Effector memory CD8-positive, alpha-beta T cell (primary cell): ENCODE data around the gene SCO2.

ENCODE experiments used
- ATAC-seq: fragments of 150-1000 bp; cut with Tn5 transposase; replicated peaks from 2 replicates; pipeline ENCODE4 v1.10.0; 2021; ENCODE audit warnings: mild to moderate bottlenecking, moderate library complexity
- DNase-seq, 3 experiments: peaks; one replicate each; pipeline ENCODE4 v3.0.0; 2021
- H3K27ac Mint-ChIP-seq, 2 donors: one replicate each; pipeline ENCODE4 v1.8.0; 2022; ENCODE audit warnings: mild to moderate bottlenecking in 2 of 2, mixed read lengths in 2 of 2, moderate library complexity in 2 of 2
- H3K27me3 Mint-ChIP-seq, 2 donors: one replicate each; pipeline ENCODE4 v1.8.0; 2022; ENCODE audit warnings: mixed read lengths in 2 of 2
- H3K36me3 Mint-ChIP-seq: one replicate; pipeline ENCODE4 v1.8.0; 2022; ENCODE audit warnings: mild to moderate bottlenecking, moderate library complexity, mixed read lengths; ENCODE audit not compliant: insufficient read depth
- H3K4me1 Mint-ChIP-seq, 2 donors: one replicate each; pipeline ENCODE4 v1.8.0; 2022; ENCODE audit warnings: low read depth in 2 of 2, mixed read lengths in 2 of 2
- H3K4me3 Mint-ChIP-seq, 2 donors: one replicate each; pipeline ENCODE4 v1.8.0; 2022; ENCODE audit warnings: mild to moderate bottlenecking in 2 of 2, mixed read lengths in 2 of 2, moderate library complexity in 2 of 2
- H3K9me3 Mint-ChIP-seq, 2 donors: one replicate each; pipeline ENCODE4 v1.8.0; 2022; ENCODE audit warnings: mixed read lengths in 2 of 2

SCO2 gene

DNA sequence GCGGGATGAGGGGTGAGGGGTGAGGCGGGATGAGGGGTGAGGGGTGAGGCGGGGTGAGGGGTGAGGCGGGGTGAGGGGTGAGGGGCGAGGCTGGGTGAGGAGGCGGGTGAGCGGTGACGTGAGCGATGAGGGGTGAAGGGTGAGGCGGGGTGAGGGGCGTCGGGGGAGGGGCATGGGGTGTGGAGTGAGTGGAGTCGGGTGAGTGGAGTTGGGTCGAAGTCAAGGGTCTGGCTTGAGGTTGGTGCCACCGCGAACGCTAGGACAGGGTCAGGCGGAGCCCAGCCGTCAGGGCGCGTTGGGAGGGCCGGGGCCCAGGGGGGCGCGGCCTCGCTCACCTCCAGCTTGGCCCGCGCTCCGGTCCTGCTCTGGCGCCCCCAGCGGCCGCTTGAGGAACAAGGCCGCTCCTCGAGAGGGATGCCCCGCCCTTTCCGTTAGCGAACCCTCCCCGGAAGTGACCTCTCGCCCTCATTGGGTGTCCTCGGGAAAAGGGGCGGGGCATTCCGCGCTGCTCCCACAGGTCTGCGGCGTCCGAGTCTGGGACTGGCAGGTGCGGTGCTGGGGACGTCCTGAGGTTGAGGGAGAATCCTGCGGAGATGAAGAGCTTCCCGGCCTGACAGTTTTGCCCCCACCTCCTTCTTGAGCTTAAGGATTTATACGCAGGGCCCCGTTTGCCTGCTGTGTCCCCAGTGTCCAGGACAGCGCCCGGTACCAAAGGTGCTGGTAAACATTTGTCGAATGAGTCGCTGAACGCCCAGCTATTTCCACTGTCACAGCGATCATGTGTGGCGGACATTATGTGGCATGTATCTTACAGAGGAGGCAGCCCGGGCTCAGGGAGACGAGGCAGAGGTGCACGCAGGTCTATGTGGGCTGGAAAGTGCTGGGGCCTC, 37.4 kb upstream of the SCO2 start, which contains the start of gene SYCE3:
TSS of gene SYCE3 (minus strand) at position 397 of the 890 bp plus-strand sequence. CDS start 6,514 bp downstream, outside the sequence.
- ATAC-seq (peak; percentile 95), DNase-seq (peak; percentile 96 to 97 (median 97))
- Mint-ChIP-seq H3K4me1 (peaks cover 16 to 21% of the 10 kb centered on the region in 2 donors), H3K4me3 (peak within 1 kb of the TSS; percentile 91), H3K36me3 (peaks cover 11% of the 10 kb centered on the region), H3K27ac (peak within 1 kb of the TSS; percentile 80 to 87), H3K9me3 (no peaks in the 10 kb centered on the region), H3K27me3 (no peaks in the 10 kb centered on the region)

DNA sequence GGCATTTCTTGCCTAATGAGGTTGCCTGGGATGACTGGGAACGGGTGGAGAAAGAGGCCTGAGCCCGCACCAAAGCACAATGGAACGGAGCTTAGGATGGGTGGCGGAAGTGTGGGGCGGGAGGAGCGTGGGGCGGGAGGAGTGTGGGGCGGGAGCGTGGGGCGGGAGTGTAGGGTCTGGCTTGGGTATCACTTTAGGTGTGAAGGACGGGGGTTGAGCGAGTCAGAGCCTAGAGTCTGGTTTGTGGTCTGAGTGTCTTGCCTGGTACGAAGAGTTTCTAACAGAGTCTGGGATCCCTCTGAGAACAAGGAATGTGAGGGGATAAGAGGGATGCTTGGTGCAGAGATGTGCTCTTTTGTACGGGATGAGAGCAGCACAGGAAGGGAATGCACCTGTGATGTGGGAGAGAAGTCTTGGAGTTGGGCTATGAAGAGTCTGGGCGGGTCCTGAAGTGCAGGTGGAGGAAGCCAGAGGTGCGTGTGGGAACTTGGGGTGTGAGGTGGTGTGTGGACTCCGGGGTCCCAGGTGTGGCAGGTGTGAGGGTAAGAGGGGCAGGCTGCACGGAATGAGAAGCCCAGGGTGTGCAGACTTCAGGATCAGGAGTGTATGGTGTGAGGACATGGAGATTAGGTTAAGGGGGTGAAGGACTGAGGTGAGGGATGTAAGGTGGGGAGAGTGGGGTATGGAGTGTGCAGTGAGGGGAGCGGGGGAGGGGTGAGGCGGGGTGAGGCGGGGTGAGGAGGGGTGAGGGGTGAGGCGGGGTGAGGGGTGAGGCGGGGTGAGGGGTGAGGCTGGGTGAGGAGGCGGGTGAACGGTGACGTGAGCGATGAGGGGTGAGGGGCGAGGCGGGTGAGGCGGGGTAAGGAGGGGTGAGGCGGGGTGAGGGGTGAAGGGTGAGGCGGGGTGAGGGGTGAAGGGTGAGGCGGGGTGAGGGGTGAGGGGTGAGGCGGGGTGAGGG, 36.3 kb upstream of the SCO2 start:
- ATAC-seq: peak; percentile 17
- H3K27ac Mint-ChIP-seq: peak overlapping the region; percentile 80 to 87
- no peaks in the 10 kb centered on the region for H3K27me3 Mint-ChIP-seq
- H3K9me3 Mint-ChIP-seq: no peaks in the 10 kb centered on the region
- H3K36me3 Mint-ChIP-seq: peaks cover 9% of the 10 kb centered on the region
- DNase-seq: no peak
- H3K4me1 Mint-ChIP-seq: peaks cover 16 to 21% of the 10 kb centered on the region in 2 donors
- peak overlapping the region; percentile 71 to 73 for H3K4me3 Mint-ChIP-seq

DNA sequence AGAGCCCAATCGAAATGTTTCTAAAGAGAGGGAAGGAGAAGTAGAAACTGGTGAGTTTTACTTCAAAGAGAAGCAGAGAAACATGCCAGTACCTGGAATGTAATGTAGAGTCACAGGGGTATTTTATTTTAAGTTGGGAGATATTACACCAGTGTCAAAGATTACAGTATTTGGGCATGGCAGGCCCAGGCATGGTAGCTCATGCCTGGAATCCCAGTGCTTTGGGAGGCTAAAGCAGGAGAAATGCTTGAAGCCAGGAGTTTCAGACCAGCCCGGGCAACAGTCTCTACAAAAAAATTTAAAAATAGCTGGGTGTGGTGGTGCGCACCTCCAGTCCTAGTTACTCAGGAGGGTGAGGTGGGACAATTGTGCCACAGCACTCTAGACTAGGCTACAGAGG, 34.6 kb upstream of the SCO2 start:
- H3K9me3 Mint-ChIP-seq: no peaks in the 10 kb centered on the region
- ATAC-seq (no peak), DNase-seq (no peak)
- no peak overlapping the region for H3K27ac Mint-ChIP-seq
- H3K4me3 Mint-ChIP-seq: no peak overlapping the region
- no peaks in the 10 kb centered on the region for H3K27me3 Mint-ChIP-seq
- H3K4me1 Mint-ChIP-seq: peaks cover 16 to 21% of the 10 kb centered on the region in 2 donors
- peaks cover 9% of the 10 kb centered on the region for H3K36me3 Mint-ChIP-seq

DNA sequence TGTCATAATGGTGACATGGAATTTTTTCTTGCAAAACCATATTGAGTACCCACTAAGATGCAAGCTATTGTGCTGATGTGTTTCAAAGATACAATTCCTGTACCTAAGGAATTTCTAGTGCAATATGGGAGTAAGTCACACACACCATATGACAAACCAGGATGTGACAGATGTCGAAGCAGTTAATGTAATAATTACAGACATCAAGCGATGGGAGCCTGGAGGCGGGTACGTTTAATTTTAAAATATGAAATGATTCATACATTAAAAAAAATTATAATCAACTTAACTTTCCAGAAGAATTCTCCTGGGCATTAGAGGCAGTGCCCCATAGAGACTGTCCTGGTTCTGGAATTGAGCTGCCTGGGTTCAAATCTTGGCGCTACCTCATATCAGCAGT, 31.3 kb upstream of the SCO2 start:
- no peaks in the 10 kb centered on the region for H3K27me3 Mint-ChIP-seq
- no peak overlapping the region for H3K27ac Mint-ChIP-seq
- H3K36me3 Mint-ChIP-seq: peaks cover 9% of the 10 kb centered on the region
- DNase-seq (no peak), ATAC-seq (no peak)
- no peaks in the 10 kb centered on the region for H3K9me3 Mint-ChIP-seq
- H3K4me3 Mint-ChIP-seq: no peak overlapping the region
- H3K4me1 Mint-ChIP-seq: peaks cover 8% of the 10 kb centered on the region in 2 donors

DNA sequence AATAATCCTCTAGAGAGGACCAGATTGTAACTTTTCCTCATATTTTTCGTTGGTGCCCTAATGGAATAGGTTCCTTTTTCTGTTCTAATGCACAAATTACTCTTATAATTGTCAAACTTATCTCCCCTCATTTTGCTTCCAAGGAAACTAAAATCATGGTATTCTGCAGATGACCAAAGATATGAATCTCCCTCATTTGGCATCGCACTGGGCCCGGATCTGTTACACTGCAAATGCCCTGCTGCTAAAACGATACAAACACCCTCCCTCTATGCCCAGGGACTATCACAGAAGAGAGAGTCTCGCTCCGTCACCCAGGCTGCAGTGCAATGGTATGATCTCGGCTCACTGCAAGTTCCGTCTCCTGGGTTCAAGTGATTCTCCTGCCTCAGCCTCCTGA, 27.9 kb upstream of the SCO2 start:
- H3K27ac Mint-ChIP-seq: no peak overlapping the region
- DNase-seq (no peak), ATAC-seq (no peak)
- no peak overlapping the region for H3K4me3 Mint-ChIP-seq
- H3K36me3 Mint-ChIP-seq: peaks cover 9% of the 10 kb centered on the region
- peaks cover 10 to 15% of the 10 kb centered on the region in 2 donors for H3K4me1 Mint-ChIP-seq
- H3K27me3 Mint-ChIP-seq: no peaks in the 10 kb centered on the region
- no peaks in the 10 kb centered on the region for H3K9me3 Mint-ChIP-seq

DNA sequence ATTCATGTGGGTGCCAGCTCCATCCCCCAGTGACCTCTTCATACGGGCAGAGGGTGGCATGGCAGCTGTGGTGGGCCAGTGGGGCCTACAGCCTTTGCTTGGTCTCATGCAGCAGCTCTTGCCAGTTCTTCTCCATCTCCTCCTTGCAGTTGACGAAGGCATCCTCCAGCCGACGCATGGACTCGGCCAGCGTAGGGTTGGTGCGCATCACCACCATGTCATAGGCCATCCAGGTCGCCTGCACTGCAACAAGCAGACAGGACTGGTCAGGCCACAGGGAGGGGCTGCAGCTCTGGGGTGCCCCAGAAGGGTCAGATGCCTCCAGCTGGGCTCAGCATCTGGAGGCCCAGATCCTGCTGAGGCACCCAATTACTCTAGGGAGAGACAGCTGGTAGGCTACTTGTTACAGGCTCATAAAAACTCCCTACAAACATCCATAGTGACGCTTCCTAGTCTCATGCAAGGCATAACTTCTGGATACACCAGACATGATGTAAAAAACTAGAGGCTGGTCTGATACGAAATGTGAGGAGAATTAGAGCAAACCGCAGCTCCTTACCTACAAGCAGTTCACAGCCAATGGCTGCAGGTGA, 25.9 kb upstream of the SCO2 start:
- H3K4me3 Mint-ChIP-seq: peak overlapping the region in 1 of 2 donors; percentile 77
- peaks cover 10 to 15% of the 10 kb centered on the region in 2 donors for H3K4me1 Mint-ChIP-seq
- H3K9me3 Mint-ChIP-seq: no peaks in the 10 kb centered on the region
- H3K27me3 Mint-ChIP-seq: no peaks in the 10 kb centered on the region
- peaks cover 9% of the 10 kb centered on the region for H3K36me3 Mint-ChIP-seq
- no peak for ATAC-seq
- no peak for DNase-seq
- peak overlapping the region in 1 of 2 donors; percentile 91 for H3K27ac Mint-ChIP-seq

DNA sequence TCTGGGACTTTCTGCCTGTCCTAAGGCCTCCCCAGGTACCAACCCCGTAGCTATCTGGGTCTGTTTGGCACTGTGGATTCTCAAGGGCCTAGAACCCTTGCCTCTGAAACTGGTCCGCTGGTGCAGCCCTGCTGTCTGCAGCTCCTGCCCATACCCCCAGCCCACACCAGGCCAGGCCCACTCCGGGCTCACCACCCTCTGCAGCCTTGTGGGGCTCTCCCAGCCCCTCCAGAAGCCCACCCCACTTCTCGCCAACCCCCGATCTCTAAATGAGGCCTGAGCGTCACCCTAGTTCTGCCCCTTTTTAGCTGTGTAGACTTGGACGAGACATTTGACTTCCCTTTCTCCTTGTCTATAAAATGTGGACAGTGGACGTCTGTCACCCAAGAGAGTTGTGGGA, 25.0 kb upstream of the SCO2 start:
- Mint-ChIP-seq H3K9me3 (no peaks in the 10 kb centered on the region), H3K4me1 (peaks cover 19 to 24% of the 10 kb centered on the region in 2 donors), H3K4me3 (peak overlapping the region; percentile 77 to 83), H3K36me3 (peaks cover 9% of the 10 kb centered on the region), H3K27ac (peak overlapping the region; percentile 87 to 91), H3K27me3 (no peaks in the 10 kb centered on the region)
- no peak for DNase-seq
- ATAC-seq: no peak

DNA sequence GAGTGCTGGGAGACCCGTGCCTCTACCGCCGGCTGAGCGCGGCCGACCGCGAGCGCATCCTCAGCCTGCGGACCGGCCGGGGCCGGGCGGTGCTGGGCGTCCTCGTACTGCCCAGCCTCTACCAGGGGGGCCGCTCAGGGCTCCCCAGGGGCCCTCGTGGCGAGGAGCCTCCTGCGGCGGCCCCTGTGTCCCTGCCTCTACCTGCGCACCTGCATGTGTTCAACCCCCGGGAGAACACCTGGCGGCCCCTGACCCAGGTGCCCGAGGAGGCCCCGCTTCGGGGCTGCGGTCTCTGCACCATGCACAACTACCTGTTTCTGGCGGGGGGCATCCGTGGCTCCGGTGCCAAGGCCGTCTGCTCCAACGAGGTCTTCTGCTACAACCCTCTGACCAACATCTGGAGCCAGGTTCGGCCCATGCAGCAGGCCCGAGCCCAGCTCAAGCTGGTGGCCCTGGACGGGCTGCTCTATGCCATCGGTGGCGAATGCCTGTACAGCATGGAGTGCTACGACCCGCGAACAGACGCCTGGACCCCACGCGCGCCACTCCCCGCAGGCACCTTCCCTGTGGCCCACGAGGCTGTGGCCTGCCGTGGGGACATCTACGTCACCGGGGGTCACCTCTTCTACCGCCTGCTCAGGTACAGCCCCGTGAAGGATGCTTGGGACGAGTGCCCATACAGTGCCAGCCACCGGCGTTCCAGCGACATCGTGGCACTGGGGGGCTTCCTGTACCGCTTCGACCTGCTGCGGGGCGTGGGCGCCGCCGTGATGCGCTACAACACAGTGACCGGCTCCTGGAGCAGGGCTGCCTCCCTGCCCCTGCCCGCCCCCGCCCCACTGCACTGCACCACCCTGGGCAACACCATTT, 23.8 kb upstream of the SCO2 start:
- peak overlapping the region; percentile 77 to 83 for H3K4me3 Mint-ChIP-seq
- peak overlapping the region in 1 of 2 donors; percentile 87 for H3K27ac Mint-ChIP-seq
- no peaks in the 10 kb centered on the region for H3K27me3 Mint-ChIP-seq
- DNase-seq (no peak), ATAC-seq (peak; percentile 2)
- H3K9me3 Mint-ChIP-seq: no peaks in the 10 kb centered on the region
- H3K4me1 Mint-ChIP-seq: peaks cover 31 to 35% of the 10 kb centered on the region in 2 donors
- peaks cover 17% of the 10 kb centered on the region for H3K36me3 Mint-ChIP-seq

DNA sequence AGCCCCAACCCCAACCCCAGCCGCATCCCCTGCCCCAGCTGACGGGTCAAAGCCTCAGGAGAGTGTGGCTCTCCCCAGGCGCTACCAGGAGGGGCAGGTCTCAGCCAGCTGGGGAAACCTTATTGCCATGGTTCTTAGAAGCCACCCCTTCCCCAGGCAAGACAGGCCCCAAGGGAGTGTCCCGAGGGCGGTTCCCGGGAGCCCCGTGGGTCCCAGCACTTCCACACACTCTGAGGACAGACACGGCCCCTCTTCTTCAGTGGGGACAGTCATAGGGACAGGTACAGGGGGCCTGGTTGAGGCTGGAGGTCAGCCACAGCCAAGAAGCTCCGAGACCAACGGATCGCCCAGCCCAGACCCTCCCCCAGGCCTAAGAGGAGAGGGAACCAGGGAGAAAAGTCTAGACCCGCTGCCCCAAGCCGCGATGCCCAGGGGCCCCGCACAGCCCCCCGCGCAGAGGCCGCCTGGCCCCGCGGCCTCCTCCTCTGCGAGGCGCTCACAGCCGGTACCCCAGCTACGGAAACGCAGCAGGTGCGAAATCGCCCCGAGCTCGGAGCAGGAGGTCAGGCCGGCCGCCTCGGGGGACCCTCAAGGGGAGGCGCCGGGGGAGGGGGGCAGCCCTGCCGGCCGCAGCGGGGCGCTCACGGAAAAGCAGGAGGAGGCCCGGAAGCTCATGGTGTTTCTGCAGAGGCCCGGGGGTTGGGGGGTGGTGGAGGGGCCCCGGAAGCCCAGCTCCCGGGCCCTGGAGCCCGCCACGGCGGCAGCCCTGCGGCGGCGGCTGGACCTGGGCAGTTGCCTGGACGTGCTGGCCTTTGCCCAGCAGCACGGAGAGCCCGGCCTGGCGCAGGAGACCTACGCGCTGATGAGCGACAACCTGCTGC, 22.9 kb upstream of the SCO2 start:
- Mint-ChIP-seq H3K4me1 (peaks cover 31 to 35% of the 10 kb centered on the region in 2 donors), H3K9me3 (no peaks in the 10 kb centered on the region), H3K4me3 (peak overlapping the region; percentile 56 to 77), H3K36me3 (peaks cover 17% of the 10 kb centered on the region), H3K27me3 (no peaks in the 10 kb centered on the region), H3K27ac (peak overlapping the region; percentile 79 to 90)
- DNase-seq (peak in 2 of 3 experiments; percentile 38 to 54), ATAC-seq (peak; percentile 50)

DNA sequence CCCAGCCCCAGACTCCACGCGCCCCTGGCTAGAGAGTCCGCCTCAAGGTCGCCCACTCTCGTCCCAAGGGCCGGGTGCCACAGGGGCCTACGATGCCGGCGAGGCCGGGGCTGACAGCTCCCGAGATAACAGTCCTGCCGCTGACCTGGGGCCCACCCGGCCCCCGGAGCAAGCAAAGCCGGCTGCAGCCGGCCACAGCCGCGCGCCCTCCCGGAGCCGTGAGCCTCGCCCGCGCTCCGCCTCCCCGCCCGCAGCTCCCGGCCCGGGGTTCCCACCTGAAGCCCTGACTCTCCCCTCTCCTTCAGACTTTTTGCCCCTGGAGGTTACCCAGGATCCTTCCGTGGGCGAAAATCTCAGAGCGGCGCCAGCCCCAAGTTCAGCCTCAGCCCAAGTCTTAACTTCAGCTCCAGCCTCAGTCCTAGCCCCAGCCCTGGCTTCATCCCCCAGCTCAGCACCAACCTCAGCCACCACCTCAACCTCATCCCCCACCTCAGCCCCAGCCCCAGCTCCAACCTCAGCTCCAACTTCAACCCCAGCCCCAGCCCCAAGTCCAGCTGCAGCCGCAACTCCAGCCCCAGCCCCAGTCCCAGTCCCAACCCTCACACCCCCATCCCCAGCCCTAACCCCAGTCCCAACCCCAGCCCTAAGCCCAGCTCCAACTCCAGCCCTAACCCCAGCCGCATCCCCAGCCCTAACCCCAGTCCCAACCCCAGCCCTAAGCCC, 22.0 kb upstream of the SCO2 start:
- Mint-ChIP-seq H3K27me3 (no peaks in the 10 kb centered on the region), H3K4me3 (peak overlapping the region; percentile 56 to 59), H3K9me3 (no peaks in the 10 kb centered on the region), H3K27ac (peak overlapping the region; percentile 79 to 90), H3K4me1 (peaks cover 33 to 35% of the 10 kb centered on the region in 2 donors), H3K36me3 (peaks cover 17% of the 10 kb centered on the region)
- ATAC-seq (no peak), DNase-seq (no peak)
